Muscle of leg (tissue), 11 donors: ENCODE results near the gene SYNGR2. TPM values are rescaled to one million over a fixed set of nuclear protein-coding genes. Genes with fewer than 3 reads are reported as not detected.
"Not testable (repeated sequence)": the region's sequence is repeated elsewhere in the genome, so short reads cannot be mapped to it uniquely, and the experiment has no call there.

Experiments
- DNase-seq: peaks from one replicate; pipeline ENCODE4 v3.0.0; 2013
- H3K27ac ChIP-seq: one replicate; pipeline ENCODE4 v1.5.1; 2013; ENCODE audit warnings: mild to moderate bottlenecking, low read length, control low read depth
- H3K27me3 ChIP-seq: one replicate; pipeline ENCODE4 v1.6.1; 2013; ENCODE audit warnings: low read length; ENCODE audit not compliant: control insufficient read depth, insufficient read depth
- H3K36me3 ChIP-seq: one replicate; pipeline ENCODE4 v1.6.1; 2013; ENCODE audit warnings: low read length; ENCODE audit not compliant: control insufficient read depth, insufficient read depth
- H3K4me1 ChIP-seq: one replicate; pipeline ENCODE4 v1.6.1; 2013; ENCODE audit warnings: low read length; ENCODE audit not compliant: control insufficient read depth, insufficient read depth
- H3K4me3 ChIP-seq: one replicate; pipeline ENCODE4 v1.5.1; 2013; ENCODE audit warnings: low read length, control low read depth
- H3K9me3 ChIP-seq: replicated peaks from 2 replicates; pipeline ENCODE4 v1.6.1; 2013; ENCODE audit warnings: low read depth, low read length; ENCODE audit not compliant: control insufficient read depth
- WGBS: methylation state at CpG from one replicate; pipeline ENCODE4 v1.1.5; 2013; ENCODE audit warnings: missing lambda C conversion rate; ENCODE audit not compliant: insufficient coverage; 5-methylcytosine and 5-hydroxymethylcytosine counted together
- polyA plus RNA-seq, 8 donors: library from polyadenylated mRNA; unstranded; fragments of 120-200 nt; gene quantifications; one replicate each; pipeline versions ENCODE4 v1.2.1 to v1.2.3, GENCODE V29; 2013; ENCODE audit warnings: inconsistent platforms in 1 of 8, low replicate concordance in 1 of 8; ENCODE audit not compliant: insufficient read length in 8 of 8, insufficient read depth in 1 of 8
- total RNA-seq: library from RNA; stranded (reverse); fragments of 120-200 nt; gene quantifications from one replicate; pipeline ENCODE4 v1.2.4, GENCODE V29; 2013

SYNGR2 gene
- total and polyA plus RNA-seq, 9 donors = 31.4 to 103 (median 86.3) TPM

DNA sequence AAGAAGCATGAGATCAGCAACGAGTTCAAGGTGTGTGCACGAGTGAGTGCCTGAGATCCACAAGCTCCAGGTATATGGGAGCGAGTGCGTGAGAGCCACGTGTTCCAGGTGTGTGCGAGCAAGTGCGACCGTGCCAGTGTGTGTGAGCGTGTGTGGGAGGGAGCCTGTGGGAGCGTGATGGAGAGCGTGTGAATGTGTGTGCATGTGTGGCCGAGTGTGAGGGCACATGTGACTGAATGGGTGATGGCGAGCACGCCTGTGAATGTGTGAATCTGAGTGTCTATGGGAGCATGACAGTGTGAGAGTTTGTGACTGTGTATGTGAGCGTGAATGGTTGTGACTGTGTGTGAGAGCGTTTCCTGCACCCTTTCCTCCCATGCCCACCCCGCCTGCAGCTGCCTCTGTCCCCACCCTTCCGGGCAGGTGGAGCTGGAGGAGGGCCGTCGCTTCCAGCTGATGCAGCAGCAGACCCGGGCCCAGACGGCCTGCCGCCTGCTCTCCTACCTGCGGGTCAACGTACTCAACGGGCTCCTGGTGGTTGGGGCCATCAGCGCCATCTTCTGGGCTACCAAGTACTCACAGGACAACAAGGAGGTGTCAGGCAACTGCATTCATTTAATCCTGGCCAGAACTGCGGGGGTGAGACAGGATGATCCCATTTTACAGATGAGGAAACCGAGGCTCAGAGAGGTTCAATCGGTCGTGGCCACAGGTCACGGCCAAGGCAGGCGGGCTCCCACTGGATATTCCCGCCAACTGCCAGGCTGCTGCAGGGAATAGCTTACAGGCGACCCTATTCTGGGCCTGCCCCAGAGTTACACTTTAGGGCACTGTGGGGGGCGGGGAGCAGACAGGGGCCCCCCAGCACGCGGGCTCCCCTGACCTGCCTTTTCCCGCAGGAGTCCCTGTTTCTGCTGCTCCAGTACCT is 34.1 kb upstream of the SYNGR2 start:
- peak; percentile 30 for DNase-seq
- Histone ChIP-seq H3K36me3 (no peaks in the 10 kb centered on the region), H3K9me3 (no peaks in the 10 kb centered on the region), H3K27me3 (peaks cover 44% of the 10 kb centered on the region), H3K27ac (no peak overlapping the region), H3K4me1 (peaks cover 39% of the 10 kb centered on the region), H3K4me3 (no peak overlapping the region)
- whole genome bisulfite sequencing = 48% methylated on average over 32 of the region's 39 CpGs

DNA sequence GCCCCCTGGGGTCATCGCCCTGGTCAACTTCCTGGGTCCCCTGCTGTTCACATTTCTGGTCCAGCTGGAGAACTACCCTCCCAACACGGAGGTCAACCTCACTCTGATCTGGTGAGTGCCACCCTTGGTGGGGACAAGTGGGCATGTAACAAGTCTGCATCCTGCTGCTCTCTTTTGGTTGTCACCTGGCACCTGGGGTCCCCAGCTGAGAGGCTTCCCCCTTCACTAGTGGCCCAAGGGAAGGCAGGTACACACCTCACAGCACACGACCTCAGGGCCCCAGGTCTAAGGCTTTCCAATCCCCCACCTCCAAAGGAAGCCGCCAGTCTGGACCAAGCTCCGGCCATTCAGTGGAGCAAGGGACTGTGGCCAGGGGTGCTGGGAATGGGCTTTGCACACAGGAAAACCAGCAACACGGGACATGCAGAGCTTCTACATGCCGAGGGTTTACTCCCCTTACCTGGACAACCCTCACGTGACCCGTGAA is 33.4 kb upstream of the SYNGR2 start:
- H3K36me3 ChIP-seq = no peaks in the 10 kb centered on the region

DNA sequence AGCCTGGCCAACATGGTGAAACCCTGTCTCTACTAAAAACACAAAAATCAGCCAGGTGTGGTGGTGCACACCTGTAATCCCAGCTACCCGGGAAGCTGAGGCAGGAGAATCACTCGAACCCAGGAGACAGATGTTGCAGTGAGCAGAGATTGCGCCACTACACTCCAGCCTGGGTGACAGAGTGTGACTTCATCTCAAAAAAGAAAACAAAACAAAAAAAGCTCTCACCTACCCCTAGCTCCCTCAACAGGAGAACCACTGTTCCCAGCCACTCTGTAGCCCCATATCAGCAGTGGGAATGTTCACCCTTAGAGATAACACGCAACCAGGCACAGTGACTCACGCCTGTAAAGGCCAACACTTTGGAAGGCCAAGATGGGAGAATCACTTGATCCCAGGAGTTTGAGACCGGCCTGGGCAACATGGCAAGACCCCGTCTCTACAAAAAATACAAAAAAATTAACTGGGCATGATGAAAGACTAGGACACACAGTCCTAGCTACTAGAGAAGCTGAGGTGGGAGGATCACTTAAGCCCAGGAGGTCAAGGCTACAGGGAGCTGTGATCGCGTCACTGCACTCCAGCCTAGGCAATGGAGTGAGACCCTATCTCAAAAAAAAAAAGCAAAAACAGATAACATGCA is 32.4 kb upstream of the SYNGR2 start:
- Histone ChIP-seq H3K4me1 (peaks cover 33% of the 10 kb centered on the region), H3K9me3 (no peaks in the 10 kb centered on the region), H3K27me3 (peaks cover 28% of the 10 kb centered on the region), H3K36me3 (no peaks in the 10 kb centered on the region), H3K27ac (no peak overlapping the region), H3K4me3 (no peak overlapping the region)
- 84% methylated on average over 4 of the region's 9 CpGs for WGBS
- no peak for DNase-seq

More for the DNA sequence above, 33.4 kb upstream of the SYNGR2 start:
- Histone ChIP-seq H3K27me3 (peaks cover 38% of the 10 kb centered on the region), H3K27ac (no peak overlapping the region), H3K9me3 (no peaks in the 10 kb centered on the region), H3K4me1 (peaks cover 32% of the 10 kb centered on the region), H3K4me3 (no peak overlapping the region)
- no peak for DNase-seq
- WGBS = 52% methylated on average over 3 of the region's 9 CpGs

DNA sequence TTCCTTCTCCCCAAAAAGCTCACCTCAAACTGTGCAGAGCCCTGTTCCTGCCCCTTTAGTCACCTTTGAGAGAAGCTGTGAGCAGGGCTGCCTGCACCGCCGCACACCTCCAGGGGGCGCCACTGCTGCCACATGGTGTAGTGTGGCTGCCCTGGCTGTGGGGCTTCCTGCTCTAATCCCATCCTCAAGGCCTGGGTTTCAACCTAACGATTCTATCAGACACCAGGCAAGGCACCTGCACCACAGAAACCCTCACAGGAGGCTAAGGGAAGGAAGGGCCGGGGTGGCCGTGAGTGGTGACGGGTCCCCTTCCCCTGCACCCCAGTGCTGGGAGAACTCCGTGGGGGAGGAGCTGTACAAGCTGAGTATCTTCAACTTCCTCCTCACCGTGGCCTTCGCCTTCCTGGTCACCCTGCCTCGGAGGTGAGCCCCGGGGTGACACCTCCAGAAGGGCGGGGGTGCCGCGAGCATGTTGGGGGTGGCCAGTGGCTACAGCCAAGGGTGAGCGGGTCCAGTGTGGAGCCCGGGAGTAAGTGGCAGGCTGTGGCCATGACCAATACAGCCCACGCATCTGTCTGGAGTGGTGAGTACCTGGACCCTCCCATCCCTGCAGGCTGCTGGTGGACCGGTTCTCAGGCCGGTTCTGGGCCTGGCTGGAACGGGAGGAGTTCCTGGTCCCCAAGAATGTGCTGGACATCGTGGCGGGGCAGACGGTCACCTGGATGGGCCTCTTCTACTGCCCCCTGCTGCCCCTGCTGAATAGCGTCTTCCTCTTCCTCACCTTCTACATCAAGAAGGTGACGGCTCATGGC is 30.8 kb upstream of the SYNGR2 start:
- no peaks in the 10 kb centered on the region for H3K9me3 ChIP-seq
- H3K27ac ChIP-seq = no peak overlapping the region
- no peak for DNase-seq
- 55% methylated on average over 11 of the region's 26 CpGs for WGBS
- H3K4me1 ChIP-seq = peaks cover 34% of the 10 kb centered on the region
- H3K36me3 ChIP-seq = no peaks in the 10 kb centered on the region
- H3K4me3 ChIP-seq = no peak overlapping the region
- H3K27me3 ChIP-seq = peaks cover 14% of the 10 kb centered on the region

DNA sequence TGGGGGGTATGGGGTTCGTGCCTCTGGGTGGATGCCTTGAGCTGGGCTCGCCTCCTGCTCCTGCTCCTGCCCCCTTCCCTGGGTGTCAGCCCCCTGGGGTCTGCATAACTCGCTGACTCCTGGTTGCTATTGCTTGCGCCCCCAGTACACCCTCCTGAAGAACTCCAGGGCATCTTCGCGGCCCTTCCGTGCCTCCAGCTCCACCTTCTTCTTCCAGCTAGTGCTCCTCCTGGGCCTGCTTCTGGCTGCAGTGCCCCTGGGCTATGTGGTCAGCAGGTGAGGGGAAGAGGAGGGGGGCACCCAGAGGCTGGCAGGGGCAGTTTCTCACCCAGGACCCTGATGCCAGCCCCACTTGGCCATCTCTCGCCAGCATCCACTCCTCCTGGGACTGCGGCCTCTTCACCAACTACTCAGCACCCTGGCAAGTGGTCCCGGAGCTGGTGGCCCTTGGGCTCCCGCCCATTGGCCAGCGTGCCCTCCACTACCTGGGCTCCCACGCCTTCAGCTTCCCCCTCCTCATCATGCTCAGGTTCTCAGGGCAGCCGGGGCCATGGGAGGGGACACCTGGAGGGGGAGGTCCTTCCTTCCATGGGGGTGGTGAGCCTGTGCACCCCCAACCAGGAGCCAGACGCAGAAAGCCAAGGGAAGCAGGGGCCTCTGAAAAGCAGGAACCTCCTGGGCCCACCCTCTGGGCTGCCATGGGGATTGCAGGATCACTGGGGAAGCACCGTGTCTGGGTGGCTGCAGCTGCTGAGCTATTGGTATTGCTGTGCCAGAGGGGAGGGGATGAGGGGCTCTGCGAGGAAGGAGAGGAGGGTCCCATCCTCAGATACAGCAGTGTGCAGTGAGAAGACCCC is 29.9 kb upstream of the SYNGR2 start:
- peaks cover 36% of the 10 kb centered on the region for H3K4me1 ChIP-seq

DNA sequence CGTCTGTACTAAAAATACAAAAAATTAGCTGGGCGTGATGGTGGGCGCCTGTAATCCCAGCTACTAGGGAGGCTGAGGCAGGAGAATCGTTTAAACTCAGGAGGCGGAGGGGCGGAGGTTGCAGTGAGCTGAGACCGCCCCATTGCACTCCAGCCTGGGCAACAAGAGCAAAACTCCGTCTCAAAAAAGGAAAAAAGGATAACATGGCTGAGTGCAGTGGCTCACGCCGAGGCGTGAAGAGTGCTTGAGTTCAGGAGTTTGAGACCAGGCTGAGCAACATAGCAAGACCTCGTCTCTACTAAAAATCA is 28.6 kb upstream of the SYNGR2 start:
- H3K27me3 ChIP-seq, H3K36me3 ChIP-seq, DNase-seq, H3K27ac ChIP-seq, H3K4me3 ChIP-seq, H3K9me3 ChIP-seq: not testable (repeated sequence)
- H3K4me1 ChIP-seq = peaks cover 41% of the 10 kb centered on the region
- WGBS = 88% methylated on average over 10 of the region's 12 CpGs

More for the DNA sequence above, 29.9 kb upstream of the SYNGR2 start:
- Histone ChIP-seq H3K27ac (no peak overlapping the region), H3K36me3 (no peaks in the 10 kb centered on the region), H3K9me3 (no peaks in the 10 kb centered on the region), H3K27me3 (peaks cover 11% of the 10 kb centered on the region), H3K4me3 (no peak overlapping the region)
- DNase-seq = no peak
- WGBS = 70% methylated on average over 11 of the region's 17 CpGs

DNA sequence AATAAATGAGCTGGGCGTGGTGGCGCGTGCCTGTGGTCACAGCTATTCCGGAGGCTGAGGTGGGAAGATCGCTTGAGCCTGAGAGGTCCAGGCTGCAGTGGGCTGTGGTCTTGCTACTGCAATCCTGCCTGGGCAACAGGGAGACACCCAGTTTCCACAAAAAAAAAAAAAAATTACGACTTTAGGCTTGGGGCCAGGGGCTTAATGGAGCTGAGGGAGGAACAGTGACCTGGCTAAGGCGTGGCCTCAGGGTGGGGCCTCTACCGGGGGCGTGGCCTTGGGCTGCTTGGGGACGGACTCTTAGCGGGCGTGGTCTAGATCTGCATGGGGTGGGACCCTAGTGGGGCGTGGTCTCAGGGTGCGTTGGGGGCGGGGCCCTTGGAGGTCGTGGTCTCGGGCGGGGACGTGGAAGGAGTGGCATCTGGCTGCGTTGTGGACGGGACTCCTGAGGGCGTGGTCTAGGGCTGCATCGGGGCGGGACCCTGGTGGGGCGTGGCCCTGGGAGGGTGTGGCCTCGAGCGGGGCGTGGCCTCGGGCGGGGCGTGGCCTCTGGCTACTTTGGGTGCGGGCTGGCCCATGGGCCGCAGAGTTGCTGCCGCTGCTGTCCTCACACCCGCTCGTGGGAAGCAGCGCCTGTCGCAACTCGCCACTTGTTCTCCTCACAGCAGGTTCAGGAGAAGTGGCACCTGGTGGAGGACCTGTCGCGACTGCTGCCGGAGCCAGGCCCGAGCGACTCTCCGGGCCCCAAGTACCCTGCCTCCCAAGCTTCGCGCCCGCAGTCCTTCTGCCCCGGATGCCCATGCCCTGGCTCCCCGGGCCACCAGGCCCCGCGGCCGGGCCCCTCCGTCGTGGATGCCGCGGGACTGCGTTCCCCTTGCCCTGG is 28.0 kb upstream of the SYNGR2 start:
- Histone ChIP-seq H3K36me3 (no peaks in the 10 kb centered on the region), H3K4me1 (peaks cover 47% of the 10 kb centered on the region), H3K27ac (no peak overlapping the region), H3K9me3 (no peaks in the 10 kb centered on the region), H3K27me3 (no peaks in the 10 kb centered on the region), H3K4me3 (no peak overlapping the region)
- DNase-seq = peak; percentile 76
- 27% methylated on average over 56 of the region's 58 CpGs for WGBS

DNA sequence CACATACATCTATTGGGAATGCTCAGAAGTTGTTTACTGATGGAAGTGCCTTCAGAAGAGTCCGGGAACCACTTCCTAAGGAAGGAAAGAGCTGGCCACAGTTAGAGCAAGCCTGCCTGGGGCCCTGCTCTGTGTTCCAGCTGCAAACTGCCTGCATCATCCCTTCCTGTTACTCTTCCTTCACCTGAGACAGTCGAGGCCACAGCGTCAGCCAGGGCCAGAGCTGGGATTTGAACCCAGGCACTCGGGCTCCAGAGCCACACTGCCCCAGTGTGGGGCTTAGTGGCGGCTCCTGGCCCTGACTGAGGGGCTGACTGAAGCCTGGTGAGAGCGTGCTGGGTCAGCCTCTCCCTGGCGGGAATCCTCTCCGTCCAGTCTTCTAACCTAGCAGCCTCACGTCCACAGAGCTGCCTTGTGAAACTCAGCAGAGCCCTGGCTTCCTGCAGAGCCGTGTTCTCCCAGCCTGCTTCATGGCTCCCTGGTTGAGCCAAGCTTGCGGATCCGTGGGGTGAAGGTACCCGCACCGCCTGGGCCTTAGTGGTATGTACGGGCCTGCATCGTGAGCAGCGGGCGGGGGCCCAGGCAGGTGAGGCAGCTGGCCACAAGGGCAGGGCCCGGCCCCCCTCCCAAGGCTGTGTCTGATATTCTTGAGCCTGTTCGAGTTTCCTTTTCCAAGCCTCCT is 26.8 kb upstream of the SYNGR2 start:
- no peaks in the 10 kb centered on the region for H3K9me3 ChIP-seq
- no peak overlapping the region for H3K4me3 ChIP-seq
- no peaks in the 10 kb centered on the region for H3K27me3 ChIP-seq
- peaks cover 55% of the 10 kb centered on the region for H3K4me1 ChIP-seq
- WGBS = 64% methylated on average over 17 of the region's 20 CpGs
- no peaks in the 10 kb centered on the region for H3K36me3 ChIP-seq
- no peak for DNase-seq
- H3K27ac ChIP-seq = peak overlapping the region; percentile 51
